MM.1S (cell line): ENCODE data around the gene FAM83G.
"Not testable (repeated sequence)": the region's sequence is repeated elsewhere in the genome, so short reads cannot be mapped to it uniquely, and the experiment has no call there.

ENCODE experiments used
- EZH2 ChIP-seq: fragments of 300-600 bp; sonication (generic); optimal IDR thresholded peaks from 2 replicates; pipeline ENCODE3; 2017; ENCODE audit warnings: low read depth, mild to moderate bottlenecking, antibody characterized with exemption, low read length, mixed read lengths
- EZH2phosphoT487 ChIP-seq: fragments of 300-600 bp; sonication (generic); IDR thresholded peaks from 2 replicates; pipeline ENCODE4 v1.6.1; 2018; ENCODE audit warnings: antibody characterized with exemption, low read length
- TF ChIP-seq, protein P1 (sequence below): fragments of 300-600 bp; sonication (generic); IDR thresholded peaks from 2 replicates; pipeline ENCODE4 v1.5.1; 2016; ENCODE audit warnings: antibody characterized with exemption, low read length, mixed read lengths

DNA sequence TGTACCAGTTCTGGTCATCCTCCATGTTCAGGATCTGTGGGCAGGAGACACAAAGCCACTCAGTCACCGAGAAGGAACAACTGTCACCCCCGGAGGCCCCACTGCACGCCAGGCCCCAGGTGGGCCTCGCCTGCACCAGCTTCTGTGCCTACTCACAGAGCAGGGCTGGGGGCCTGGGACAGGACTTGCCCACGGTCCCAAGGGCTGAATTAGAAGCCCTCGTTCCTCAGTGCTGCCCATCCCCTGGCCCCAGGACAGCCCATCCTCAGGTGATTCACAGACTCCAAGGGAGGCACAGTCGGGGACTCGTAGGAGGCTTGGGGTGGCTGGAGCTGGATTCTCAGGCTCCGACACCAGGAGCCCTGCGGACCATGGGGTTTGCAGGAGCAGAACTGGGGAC, 37.3 kb upstream of the FAM83G start:
- TF ChIP-seq, protein P1, sequence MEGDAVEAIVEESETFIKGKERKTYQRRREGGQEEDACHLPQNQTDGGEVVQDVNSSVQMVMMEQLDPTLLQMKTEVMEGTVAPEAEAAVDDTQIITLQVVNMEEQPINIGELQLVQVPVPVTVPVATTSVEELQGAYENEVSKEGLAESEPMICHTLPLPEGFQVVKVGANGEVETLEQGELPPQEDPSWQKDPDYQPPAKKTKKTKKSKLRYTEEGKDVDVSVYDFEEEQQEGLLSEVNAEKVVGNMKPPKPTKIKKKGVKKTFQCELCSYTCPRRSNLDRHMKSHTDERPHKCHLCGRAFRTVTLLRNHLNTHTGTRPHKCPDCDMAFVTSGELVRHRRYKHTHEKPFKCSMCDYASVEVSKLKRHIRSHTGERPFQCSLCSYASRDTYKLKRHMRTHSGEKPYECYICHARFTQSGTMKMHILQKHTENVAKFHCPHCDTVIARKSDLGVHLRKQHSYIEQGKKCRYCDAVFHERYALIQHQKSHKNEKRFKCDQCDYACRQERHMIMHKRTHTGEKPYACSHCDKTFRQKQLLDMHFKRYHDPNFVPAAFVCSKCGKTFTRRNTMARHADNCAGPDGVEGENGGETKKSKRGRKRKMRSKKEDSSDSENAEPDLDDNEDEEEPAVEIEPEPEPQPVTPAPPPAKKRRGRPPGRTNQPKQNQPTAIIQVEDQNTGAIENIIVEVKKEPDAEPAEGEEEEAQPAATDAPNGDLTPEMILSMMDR: not testable (repeated sequence)
- TF ChIP-seq EZH2phosphoT487, EZH2: not testable (repeated sequence)
